Stimulated activated CD4-positive, alpha-beta T cell treated with anti-CD3 and anti-CD28 coated beads, TNF-alpha, amount 100 ng/mL, for 24 hours (primary cell): ENCODE measurements around the gene SMPX.

Experiments
- DNase-seq, 3 experiments: peaks; one replicate each; pipeline ENCODE4 v3.0.0-alpha.2; 2020; ENCODE audit warnings: low read depth in 3 of 3

The SMPX gene

GRCh38 chrX:21657318-21658151 lies 100.4 kb downstream of the SMPX start:
- DNase-seq = no peak

GRCh38 chrX:21656587-21657317 lies 101.2 kb downstream of the SMPX start:
- no peak for DNase-seq
